ENCODE data around the gene CAPN11.
A peak's percentile ranks its signal among the peaks of the same experiment; 100 is the strongest.

Gene CAPN11

GRCh38 chr6:44111434-44112417 lies 46.9 kb upstream of the CAPN11 start:
- H3K4me3 ChIP-seq (ENCODE audit: low read length): no peak overlapping the region
- no peaks in the 10 kb centered on the region for H3K27me3 ChIP-seq (ENCODE audit: low read depth, low read length)
- no peaks in the 10 kb centered on the region for H3K4me1 ChIP-seq (ENCODE audit: low read length)
- H3K9ac ChIP-seq (ENCODE audit: low read length): no peak overlapping the region
- no peak overlapping the region for H3K27ac ChIP-seq (ENCODE audit: low read length)
- H3K4me2 ChIP-seq (ENCODE audit: low read length): no peak overlapping the region
- peaks cover 80% of the 10 kb centered on the region for H3K36me3 ChIP-seq (replicated peaks; ENCODE audit: low read depth, low read length)
- no peaks in the 10 kb centered on the region for H3K9me3 ChIP-seq (ENCODE audit: insufficient read depth, low read length)
- TF ChIP-seq CTCF (IDR thresholded peaks at IDR 0.05; ENCODE audit: low read depth, low read length) (no peak), EZH2phosphoT487 (IDR thresholded peaks at IDR 0.05; ENCODE audit: low read depth) (no peak)
- no peak overlapping the region for H2AFZ ChIP-seq (ENCODE audit: low read depth, low read length)
- H3K79me2 ChIP-seq (ENCODE audit: low read length): peaks cover 69% of the 10 kb centered on the region
- H4K20me1 ChIP-seq (ENCODE audit: insufficient read depth, low read length): peaks cover 27% of the 10 kb centered on the region

GRCh38 chr6:44113414-44113813 lies 45.2 kb upstream of the CAPN11 start:
- no peak overlapping the region for H3K4me3 ChIP-seq (ENCODE audit: low read length)
- H4K20me1 ChIP-seq (ENCODE audit: insufficient read depth, low read length): peaks cover 41% of the 10 kb centered on the region
- peaks cover 77% of the 10 kb centered on the region for H3K79me2 ChIP-seq (ENCODE audit: low read length)

GRCh38 chr6:44115866-44116265 lies 42.8 kb upstream of the CAPN11 start:
- no peaks in the 10 kb centered on the region for H3K9me3 ChIP-seq (ENCODE audit: insufficient read depth, low read length)
- H3K9ac ChIP-seq (ENCODE audit: low read length): no peak overlapping the region
- H3K4me3 ChIP-seq (ENCODE audit: low read length): no peak overlapping the region
- no peaks in the 10 kb centered on the region for H3K27me3 ChIP-seq (ENCODE audit: low read depth, low read length)
- no peak overlapping the region for H3K4me2 ChIP-seq (ENCODE audit: low read length)
- H3K27ac ChIP-seq (ENCODE audit: low read length): no peak overlapping the region
- peaks cover 58% of the 10 kb centered on the region for H3K36me3 ChIP-seq (replicated peaks; ENCODE audit: low read depth, low read length)
- no peak for TF ChIP-seq CTCF (IDR thresholded peaks at IDR 0.05; ENCODE audit: low read depth, low read length)
- no peak for TF ChIP-seq EZH2phosphoT487 (IDR thresholded peaks at IDR 0.05; ENCODE audit: low read depth)
- H4K20me1 ChIP-seq (ENCODE audit: insufficient read depth, low read length): peaks cover 57% of the 10 kb centered on the region
- H3K79me2 ChIP-seq (ENCODE audit: low read length): peaks cover 83% of the 10 kb centered on the region
- H2AFZ ChIP-seq (ENCODE audit: low read depth, low read length): no peak overlapping the region
- H3K4me1 ChIP-seq (ENCODE audit: low read length): no peaks in the 10 kb centered on the region

More at GRCh38 chr6:44113414-44113813, 45.2 kb upstream of the CAPN11 start:
- Histone ChIP-seq H2AFZ (ENCODE audit: low read depth, low read length) (no peak overlapping the region), H3K36me3 (replicated peaks; ENCODE audit: low read depth, low read length) (peaks cover 80% of the 10 kb centered on the region), H3K27me3 (ENCODE audit: low read depth, low read length) (no peaks in the 10 kb centered on the region), H3K9ac (ENCODE audit: low read length) (no peak overlapping the region), H3K4me1 (ENCODE audit: low read length) (no peaks in the 10 kb centered on the region), H3K9me3 (ENCODE audit: insufficient read depth, low read length) (no peaks in the 10 kb centered on the region), H3K27ac (ENCODE audit: low read length) (no peak overlapping the region), H3K4me2 (ENCODE audit: low read length) (no peak overlapping the region)
- TF ChIP-seq CTCF (IDR thresholded peaks at IDR 0.05; ENCODE audit: low read depth, low read length) (peak; percentile 19), EZH2phosphoT487 (IDR thresholded peaks at IDR 0.05; ENCODE audit: low read depth) (no peak)

- Histone ChIP-seq H3K4me3 (ENCODE audit: low read length) (no peak overlapping the region), H3K27ac (ENCODE audit: low read length) (no peak overlapping the region), H3K9me3 (ENCODE audit: insufficient read depth, low read length) (no peaks in the 10 kb centered on the region), H3K27me3 (ENCODE audit: low read depth, low read length) (no peaks in the 10 kb centered on the region), H3K36me3 (replicated peaks; ENCODE audit: low read depth, low read length) (peaks cover 49% of the 10 kb centered on the region), H2AFZ (ENCODE audit: low read depth, low read length) (no peak overlapping the region), H3K4me2 (ENCODE audit: low read length) (no peak overlapping the region), H3K4me1 (ENCODE audit: low read length) (no peaks in the 10 kb centered on the region), H3K9ac (ENCODE audit: low read length) (no peak overlapping the region), H3K79me2 (ENCODE audit: low read length) (peaks cover 85% of the 10 kb centered on the region), H4K20me1 (ENCODE audit: insufficient read depth, low read length) (peaks cover 67% of the 10 kb centered on the region)
- TF ChIP-seq CTCF (IDR thresholded peaks at IDR 0.05; ENCODE audit: low read depth, low read length): no peak
Measured at GRCh38 chr6:44116641-44117382, 41.8 kb upstream of the CAPN11 start.

Data from OCI-LY3 (cell line).